Measurements from ENCODE around the gene GRAMD1B. TPM values are rescaled to one million over a fixed set of nuclear protein-coding genes. Genes with fewer than 3 reads are reported as not detected.

The GRAMD1B gene
- total RNA-seq, 5 donors from 2014 or later (not counting 1 experiment from before 2014, with no cell fraction given), result 8.6 to 15.6 (median 10.5) TPM

DNA sequence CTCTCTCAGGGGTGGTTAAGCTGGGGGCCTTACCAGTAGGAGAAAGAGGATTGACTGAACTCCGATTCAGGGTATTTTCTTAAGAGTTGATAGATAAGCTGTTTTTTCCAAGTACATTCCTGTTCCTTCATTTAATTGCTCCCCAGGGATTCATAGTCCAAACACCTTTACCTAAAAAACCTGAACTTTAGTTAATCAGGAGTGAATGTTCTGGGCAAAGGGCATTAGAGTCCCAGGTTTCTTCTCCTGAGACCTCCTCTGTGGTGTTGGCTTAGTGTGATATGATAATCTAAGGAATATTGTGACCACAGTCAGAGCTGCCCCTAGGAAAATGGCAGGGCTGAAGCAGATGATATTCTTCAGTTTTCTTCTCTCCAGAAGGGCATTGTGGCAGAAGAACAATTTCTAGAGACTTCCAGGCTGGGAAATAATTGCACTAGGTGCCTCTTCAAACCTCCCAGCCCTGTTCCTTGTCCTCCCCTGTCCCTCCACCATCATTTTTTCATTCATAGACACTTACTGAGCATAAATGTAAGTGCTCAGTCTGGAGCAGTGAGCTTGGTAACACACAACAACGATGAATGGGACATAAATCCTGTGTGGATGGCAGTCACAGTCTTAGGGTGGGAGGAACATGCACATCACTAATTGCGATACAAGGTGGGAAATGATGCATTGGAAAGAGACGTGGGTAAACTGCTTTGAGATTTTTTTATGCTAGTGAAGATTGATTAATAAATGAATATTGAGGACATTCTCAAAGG lies 11.5 kb upstream of the GRAMD1B start:
- H3K4me1 Mint-ChIP-seq, result no peaks in the 10 kb centered on the region
- DNase-seq (no peak), ATAC-seq (replicated peaks in 1 of 4) (no peak)
- no peak overlapping the region for H3K27ac Mint-ChIP-seq
- Histone ChIP-seq H3K4me3 (ENCODE audit: control insufficient read depth in 1 of 2, extremely low read depth in 1 of 2, low read length in 1 of 2) (no peak overlapping the region), H3K27me3 (replicated peaks in 1 of 2; ENCODE audit: control insufficient read depth in 2 of 2, extremely low read depth in 1 of 2, insufficient read depth in 2 of 2, low read length in 1 of 2) (no peaks in the 10 kb centered on the region), H3K4me1 (ENCODE audit: control insufficient read depth in 1 of 2, extremely low read depth in 1 of 2, insufficient read depth in 2 of 2, low read length in 2 of 2) (no peaks in the 10 kb centered on the region), H3K27ac (ENCODE audit: low read length) (no peak overlapping the region), H3K36me3 (ENCODE audit: control insufficient read depth in 2 of 2, extremely low read depth in 1 of 2, insufficient read depth in 1 of 2, low read length in 1 of 2) (no peaks in the 10 kb centered on the region), H3K9me3 (no peaks in the 10 kb centered on the region)
- no peaks in the 10 kb centered on the region for H3K9me3 Mint-ChIP-seq
- 79% methylated on average over 3 of the region's 4 CpGs for WGBS (ENCODE audit: insufficient coverage)
- CTCF ChIA-PET, result interaction anchor here in 1 of 2 donors (3.0 kb wide), 1 partner anchor 11 kb away, joined by 11 read pairs; no protein-coding TSS in a partner anchor
- peaks cover 3 to 7% of the 10 kb centered on the region in 2 donors for H3K27me3 Mint-ChIP-seq
- H3K4me3 Mint-ChIP-seq, result no peak overlapping the region
- H3K36me3 Mint-ChIP-seq, result no peaks in the 10 kb centered on the region
- POLR2A ChIA-PET, result no interaction called here

DNA sequence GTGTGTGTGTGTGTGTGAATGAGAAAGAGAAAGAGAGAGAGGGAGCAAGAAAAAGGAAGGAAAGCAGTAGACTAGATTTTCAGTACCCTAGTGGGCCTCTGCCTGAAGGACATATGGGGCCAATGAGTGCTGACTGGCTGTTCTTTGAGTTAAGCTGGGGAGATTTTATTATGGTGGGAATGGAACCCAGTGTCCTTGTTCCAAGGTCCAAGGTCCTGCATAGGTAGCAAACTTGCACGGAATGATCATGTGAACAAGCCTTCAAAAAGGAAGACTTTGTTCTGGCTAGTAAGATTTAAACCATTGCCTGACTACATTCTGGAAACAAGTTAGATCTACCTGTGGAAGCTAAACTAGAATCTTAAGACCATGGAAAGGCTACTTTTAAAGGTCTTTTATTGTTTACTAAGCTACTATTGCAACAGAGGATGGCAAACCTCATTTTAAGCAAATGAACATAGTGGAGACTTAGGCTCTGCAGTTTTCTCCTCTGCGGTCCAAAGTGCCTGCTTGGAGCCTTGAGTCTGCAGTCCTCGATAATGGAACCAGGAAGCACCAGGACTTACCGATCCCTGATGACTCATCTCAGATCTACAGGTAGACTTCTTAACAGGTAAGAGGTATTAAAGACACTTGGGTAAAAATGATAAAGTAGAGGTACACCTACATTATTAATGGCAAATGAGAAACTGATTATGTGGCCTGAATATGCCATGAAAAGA lies 10.2 kb upstream of the GRAMD1B start:
- Histone ChIP-seq H3K4me1 (ENCODE audit: control insufficient read depth in 1 of 2, extremely low read depth in 1 of 2, insufficient read depth in 2 of 2, low read length in 2 of 2) (no peaks in the 10 kb centered on the region), H3K27me3 (replicated peaks in 1 of 2; ENCODE audit: control insufficient read depth in 2 of 2, extremely low read depth in 1 of 2, insufficient read depth in 2 of 2, low read length in 1 of 2) (no peaks in the 10 kb centered on the region), H3K4me3 (ENCODE audit: control insufficient read depth in 1 of 2, extremely low read depth in 1 of 2, low read length in 1 of 2) (no peak overlapping the region), H3K27ac (ENCODE audit: low read length) (no peak overlapping the region), H3K9me3 (no peaks in the 10 kb centered on the region), H3K36me3 (ENCODE audit: control insufficient read depth in 2 of 2, extremely low read depth in 1 of 2, insufficient read depth in 1 of 2, low read length in 1 of 2) (no peaks in the 10 kb centered on the region)
- Mint-ChIP-seq H3K27ac (no peak overlapping the region), H3K4me1 (no peaks in the 10 kb centered on the region), H3K27me3 (peaks cover 3 to 7% of the 10 kb centered on the region in 2 donors), H3K9me3 (no peaks in the 10 kb centered on the region), H3K4me3 (no peak overlapping the region), H3K36me3 (no peaks in the 10 kb centered on the region)
- ChIA-PET CTCF (no interaction called here), POLR2A (no interaction called here)
- no peak for DNase-seq
- ATAC-seq (replicated peaks in 1 of 4), result no peak
- 100% methylated on average over 1 of the region's 4 CpGs for WGBS (ENCODE audit: insufficient coverage)

DNA sequence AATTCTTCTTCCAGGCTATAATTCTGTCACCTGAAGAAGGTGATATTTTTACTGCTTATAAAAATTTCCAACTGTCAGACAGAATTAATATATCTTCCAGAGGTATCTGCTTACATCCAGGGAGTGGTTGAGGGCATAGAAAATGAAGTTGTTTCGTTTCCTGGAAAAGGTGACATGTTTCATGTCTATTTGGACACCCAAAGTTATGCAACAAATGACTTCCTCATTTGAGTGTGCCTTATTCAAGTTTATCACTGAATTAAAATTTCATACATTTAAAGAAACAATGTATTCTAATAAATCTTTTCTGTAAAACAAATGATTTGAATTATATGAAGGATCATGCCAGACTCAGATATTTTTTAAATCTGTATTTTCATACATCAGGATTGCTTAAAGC lies 8.5 kb upstream of the GRAMD1B start:
- Mint-ChIP-seq H3K4me3 (no peak overlapping the region), H3K4me1 (no peaks in the 10 kb centered on the region), H3K36me3 (no peaks in the 10 kb centered on the region), H3K9me3 (no peaks in the 10 kb centered on the region), H3K27ac (no peak overlapping the region), H3K27me3 (peaks cover 3 to 10% of the 10 kb centered on the region in 2 donors)
- DNase-seq (no peak), ATAC-seq (replicated peaks in 1 of 4) (no peak)
- CTCF ChIA-PET, result interaction anchor here in 1 of 2 donors (0.7 kb wide), 1 partner anchor 33 kb away, joined by 5 read pairs; no protein-coding TSS in a partner anchor
- H3K4me1 ChIP-seq (ENCODE audit: control insufficient read depth in 1 of 2, extremely low read depth in 1 of 2, insufficient read depth in 2 of 2, low read length in 2 of 2), result no peaks in the 10 kb centered on the region
- no peaks in the 10 kb centered on the region for H3K36me3 ChIP-seq (ENCODE audit: control insufficient read depth in 2 of 2, extremely low read depth in 1 of 2, insufficient read depth in 1 of 2, low read length in 1 of 2)
- POLR2A ChIA-PET, result no interaction called here
- WGBS (ENCODE audit: insufficient coverage), result no CpG with 5 or more reads among the region's 1 CpG
- H3K9me3 ChIP-seq, result no peaks in the 10 kb centered on the region
- H3K27me3 ChIP-seq (replicated peaks in 1 of 2; ENCODE audit: control insufficient read depth in 2 of 2, extremely low read depth in 1 of 2, insufficient read depth in 2 of 2, low read length in 1 of 2), result no peaks in the 10 kb centered on the region
- H3K27ac ChIP-seq (ENCODE audit: low read length), result no peak overlapping the region
- no peak overlapping the region for H3K4me3 ChIP-seq (ENCODE audit: control insufficient read depth in 1 of 2, extremely low read depth in 1 of 2, low read length in 1 of 2)

DNA sequence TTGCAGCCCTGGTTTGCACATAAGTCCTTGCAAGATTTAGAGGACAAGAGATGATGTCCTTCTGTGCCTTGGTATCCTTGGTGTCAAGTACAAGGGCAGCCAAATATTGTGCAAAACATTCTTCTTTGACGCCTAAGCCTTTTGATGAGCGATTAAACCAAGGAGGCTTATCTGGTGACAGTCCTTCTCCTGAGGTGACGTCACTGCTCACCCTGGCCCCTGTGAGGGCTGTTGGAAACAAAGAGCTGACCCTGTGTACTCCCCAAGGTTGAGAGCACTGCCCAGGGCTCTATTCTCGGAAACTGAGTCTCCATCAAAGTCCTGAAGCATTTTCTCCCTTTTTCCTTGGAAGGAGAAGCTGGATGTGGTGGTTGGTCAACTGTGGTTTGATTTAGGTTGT lies 4.7 kb upstream of the GRAMD1B start:
- H3K4me1 Mint-ChIP-seq, result peaks cover 7 to 17% (median 14%) of the 10 kb centered on the region in 3 donors
- 92% methylated on average over 4 of the region's 4 CpGs for WGBS (ENCODE audit: insufficient coverage)
- H3K4me1 ChIP-seq (ENCODE audit: control insufficient read depth in 1 of 2, extremely low read depth in 1 of 2, insufficient read depth in 2 of 2, low read length in 2 of 2), result peaks cover 6 to 11% of the 10 kb centered on the region in 2 experiments
- ATAC-seq (replicated peaks in 1 of 4), result no peak
- H3K27ac Mint-ChIP-seq, result no peak overlapping the region
- H3K27me3 Mint-ChIP-seq, result peaks cover 3 to 7% of the 10 kb centered on the region in 2 donors
- CTCF ChIA-PET, result no interaction called here
- no peak overlapping the region for H3K4me3 ChIP-seq (ENCODE audit: control insufficient read depth in 1 of 2, extremely low read depth in 1 of 2, low read length in 1 of 2)
- H3K36me3 ChIP-seq (ENCODE audit: control insufficient read depth in 2 of 2, extremely low read depth in 1 of 2, insufficient read depth in 1 of 2, low read length in 1 of 2), result no peaks in the 10 kb centered on the region
- H3K9me3 Mint-ChIP-seq, result no peaks in the 10 kb centered on the region
- no peaks in the 10 kb centered on the region for H3K36me3 Mint-ChIP-seq
- H3K27ac ChIP-seq (ENCODE audit: low read length), result no peak overlapping the region
- H3K27me3 ChIP-seq (replicated peaks in 1 of 2; ENCODE audit: control insufficient read depth in 2 of 2, extremely low read depth in 1 of 2, insufficient read depth in 2 of 2, low read length in 1 of 2), result no peaks in the 10 kb centered on the region
- DNase-seq, result no peak
- no peak overlapping the region for H3K4me3 Mint-ChIP-seq
- H3K9me3 ChIP-seq, result no peaks in the 10 kb centered on the region
- POLR2A ChIA-PET, result no interaction called here

DNA sequence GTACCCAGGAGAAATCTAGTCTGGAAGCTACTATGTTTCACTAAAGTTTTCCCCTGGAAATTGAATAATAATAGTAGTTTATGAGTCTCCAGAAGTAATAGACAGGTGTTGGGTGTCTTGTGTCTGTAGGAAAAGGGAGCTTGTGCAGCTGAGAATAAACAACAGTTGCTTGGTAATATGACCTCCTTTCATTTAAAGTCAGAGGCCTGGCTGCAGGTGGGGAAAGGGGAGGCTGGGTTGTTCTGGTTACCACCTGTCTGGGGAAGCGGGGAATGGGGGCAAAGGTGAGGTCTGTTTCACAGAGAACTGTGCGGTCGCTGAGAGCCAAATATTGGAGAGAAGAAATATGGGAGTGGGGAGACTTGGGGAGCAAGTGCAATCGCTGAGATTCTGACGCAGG lies 3.3 kb upstream of the GRAMD1B start:
- Mint-ChIP-seq H3K4me3 (no peak overlapping the region), H3K27ac (no peak overlapping the region), H3K4me1 (peaks cover 13 to 23% (median 19%) of the 10 kb centered on the region in 3 donors), H3K36me3 (no peaks in the 10 kb centered on the region), H3K9me3 (no peaks in the 10 kb centered on the region), H3K27me3 (peaks cover 3 to 7% of the 10 kb centered on the region in 2 donors)
- POLR2A ChIA-PET, result no interaction called here
- DNase-seq (no peak), ATAC-seq (replicated peaks in 1 of 4) (no peak)
- Histone ChIP-seq H3K27ac (ENCODE audit: low read length) (no peak overlapping the region), H3K27me3 (replicated peaks in 1 of 2; ENCODE audit: control insufficient read depth in 2 of 2, extremely low read depth in 1 of 2, insufficient read depth in 2 of 2, low read length in 1 of 2) (peaks cover 0 to 2% of the 10 kb centered on the region in 2 experiments), H3K4me3 (ENCODE audit: control insufficient read depth in 1 of 2, extremely low read depth in 1 of 2, low read length in 1 of 2) (no peak overlapping the region), H3K9me3 (no peaks in the 10 kb centered on the region), H3K4me1 (ENCODE audit: control insufficient read depth in 1 of 2, extremely low read depth in 1 of 2, insufficient read depth in 2 of 2, low read length in 2 of 2) (peaks cover 10 to 21% of the 10 kb centered on the region in 2 experiments), H3K36me3 (ENCODE audit: control insufficient read depth in 2 of 2, extremely low read depth in 1 of 2, insufficient read depth in 1 of 2, low read length in 1 of 2) (no peaks in the 10 kb centered on the region)
- WGBS (ENCODE audit: insufficient coverage), result 96% methylated on average over 5 of the region's 5 CpGs
- CTCF ChIA-PET, result interaction anchor here in 1 of 2 donors (3.5 kb wide), 1 partner anchor 19 kb away, joined by 14 read pairs; no protein-coding TSS in a partner anchor

DNA sequence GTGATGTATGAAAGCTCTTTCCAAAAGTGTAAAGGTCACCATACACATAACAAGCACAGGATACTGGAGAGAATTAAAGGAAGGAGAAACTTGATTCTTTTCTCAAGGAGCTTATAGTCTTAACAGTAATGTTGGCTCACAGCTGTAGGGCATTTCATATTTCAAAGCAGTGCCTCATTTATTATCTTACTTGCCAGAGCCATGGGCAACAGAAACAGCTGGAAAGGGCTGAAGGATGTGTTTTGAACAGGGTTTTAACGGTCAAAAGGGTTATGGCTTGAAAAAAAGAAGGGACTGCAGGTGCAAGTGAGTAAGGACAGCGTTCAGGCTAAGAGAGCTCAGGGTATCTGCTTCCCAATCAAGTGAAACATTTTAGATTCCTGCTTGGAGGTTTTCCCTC lies 2.7 kb upstream of the GRAMD1B start:
- CTCF ChIA-PET, result interaction anchor here (0.5 to 3.5 kb wide), 2 partner anchors 19 to 103 kb away, joined by 4 to 14 read pairs; no protein-coding TSS in a partner anchor
- Mint-ChIP-seq H3K36me3 (no peaks in the 10 kb centered on the region), H3K27me3 (peaks cover 3 to 7% of the 10 kb centered on the region in 2 donors), H3K9me3 (no peaks in the 10 kb centered on the region), H3K4me3 (no peak overlapping the region), H3K27ac (no peak overlapping the region), H3K4me1 (peaks cover 17 to 29% (median 24%) of the 10 kb centered on the region in 3 donors)
- no peak for ATAC-seq (replicated peaks in 1 of 4)
- no peak overlapping the region for H3K4me3 ChIP-seq (ENCODE audit: control insufficient read depth in 1 of 2, extremely low read depth in 1 of 2, low read length in 1 of 2)
- no peaks in the 10 kb centered on the region for H3K36me3 ChIP-seq (ENCODE audit: control insufficient read depth in 2 of 2, extremely low read depth in 1 of 2, insufficient read depth in 1 of 2, low read length in 1 of 2)
- POLR2A ChIA-PET, result interaction anchor here in 1 of 2 donors (0.6 kb wide), 1 partner anchor 1794 kb away, joined by 6 read pairs; no protein-coding TSS in a partner anchor
- H3K4me1 ChIP-seq (ENCODE audit: control insufficient read depth in 1 of 2, extremely low read depth in 1 of 2, insufficient read depth in 2 of 2, low read length in 2 of 2), result peaks cover 11 to 21% of the 10 kb centered on the region in 2 experiments
- no peak overlapping the region for H3K27ac ChIP-seq (ENCODE audit: low read length)
- no peak for DNase-seq
- 95% methylated on average over 2 of the region's 2 CpGs for WGBS (ENCODE audit: insufficient coverage)
- H3K27me3 ChIP-seq (replicated peaks in 1 of 2; ENCODE audit: control insufficient read depth in 2 of 2, extremely low read depth in 1 of 2, insufficient read depth in 2 of 2, low read length in 1 of 2), result peaks cover 0 to 2% of the 10 kb centered on the region in 2 experiments
- H3K9me3 ChIP-seq, result no peaks in the 10 kb centered on the region

All from T-cell (primary cell).